Tibial artery (tissue), 4 donors: ENCODE measurements around the gene SECISBP2.

ENCODE experiments used
- DNase-seq, 2 donors: peaks; one replicate each; pipeline ENCODE4 v3.0.0-alpha.2; 2019
- H3K27ac ChIP-seq, 2 donors: fragments of 200-600 bp; sonication (generic) in 1 of 2; 1 replicate in 1 of 2; 2 replicates in 1 of 2; pipeline ENCODE4 v1.5.1; 2018 to 2019; ENCODE audit warnings: mild to moderate bottlenecking in 1 of 2
- H3K27me3 ChIP-seq, 2 donors: fragments of 200-600 bp; sonication (generic) in 1 of 2; one replicate each; pipeline versions ENCODE4 v1.5.1 to v1.6.0; 2016 to 2019
- H3K36me3 ChIP-seq, 3 donors: fragments of 200-600 bp; sonication (generic) in 2 of 3; one replicate each; pipeline ENCODE4 v1.5.1; 2016 to 2019; ENCODE audit warnings: mild to moderate bottlenecking in 2 of 3
- H3K4me1 ChIP-seq, 4 donors: fragments of 200-600 bp; sonication (generic) in 2 of 4; 1 replicate in 3 of 4; 2 replicates in 1 of 4; pipeline ENCODE4 v1.5.1; 2016 to 2019
- H3K4me3 ChIP-seq, 2 donors: fragments of 200-600 bp; sonication (generic) in 1 of 2; 1 replicate in 1 of 2; 2 replicates in 1 of 2; pipeline ENCODE4 v1.5.1; 2018 to 2019; ENCODE audit warnings: mild to moderate bottlenecking in 2 of 2
- H3K9me3 ChIP-seq, 3 donors: fragments of 200-600 bp; sonication (generic) in 1 of 3; one replicate each; pipeline ENCODE4 v1.5.1; 2016 to 2019
- intact Hi-C: fragments of 100-400 bp; cut with DNase I; formaldehyde crosslinking; loops from one replicate; pipeline ENCODE4 v1.15.0; 2023; ENCODE audit warnings: low total_unique reads
- TF ChIP-seq, protein P1 (sequence below), 2 experiments: fragments of 200-600 bp in 1 of 2; fragments of 450-650 bp in 1 of 2; IDR thresholded peaks; one replicate each; pipeline ENCODE4 v1.5.1; 2017 to 2019; ENCODE audit warnings: antibody characterized with exemption in 2 of 2, mild to moderate bottlenecking in 1 of 2, moderate library complexity in 1 of 2

The SECISBP2 gene

DNA sequence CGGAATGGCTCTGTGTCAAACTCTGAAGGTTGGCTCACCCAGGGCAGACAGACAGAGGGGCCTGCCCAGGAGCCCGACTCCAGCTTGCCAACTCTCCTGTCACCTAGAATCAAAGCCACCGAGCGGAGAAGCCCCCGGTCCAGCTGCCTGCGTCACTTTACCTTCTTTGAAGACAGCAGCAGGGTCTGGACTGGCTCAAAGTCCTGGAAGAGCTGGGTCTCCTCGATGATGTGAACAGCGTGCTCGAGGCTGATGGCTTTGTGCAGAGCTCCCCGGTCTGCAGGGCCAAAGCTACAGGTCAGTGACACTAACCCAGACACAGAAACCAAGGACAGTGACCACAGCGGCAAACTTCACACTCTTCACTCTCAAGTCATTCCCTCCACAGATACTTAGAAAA lies 67.9 kb downstream of the SECISBP2 start:
- Histone ChIP-seq H3K36me3 (peaks cover 0 to 91% (median 0%) of the 10 kb centered on the region in 3 donors), H3K27me3 (no peaks in the 10 kb centered on the region), H3K9me3 (no peaks in the 10 kb centered on the region), H3K4me1 (peaks cover 0 to 3% (median 0%) of the 10 kb centered on the region in 4 donors), H3K4me3 (no peak overlapping the region), H3K27ac (no peak overlapping the region)
- DNase-seq, result no peak
- TF ChIP-seq, protein P1, sequence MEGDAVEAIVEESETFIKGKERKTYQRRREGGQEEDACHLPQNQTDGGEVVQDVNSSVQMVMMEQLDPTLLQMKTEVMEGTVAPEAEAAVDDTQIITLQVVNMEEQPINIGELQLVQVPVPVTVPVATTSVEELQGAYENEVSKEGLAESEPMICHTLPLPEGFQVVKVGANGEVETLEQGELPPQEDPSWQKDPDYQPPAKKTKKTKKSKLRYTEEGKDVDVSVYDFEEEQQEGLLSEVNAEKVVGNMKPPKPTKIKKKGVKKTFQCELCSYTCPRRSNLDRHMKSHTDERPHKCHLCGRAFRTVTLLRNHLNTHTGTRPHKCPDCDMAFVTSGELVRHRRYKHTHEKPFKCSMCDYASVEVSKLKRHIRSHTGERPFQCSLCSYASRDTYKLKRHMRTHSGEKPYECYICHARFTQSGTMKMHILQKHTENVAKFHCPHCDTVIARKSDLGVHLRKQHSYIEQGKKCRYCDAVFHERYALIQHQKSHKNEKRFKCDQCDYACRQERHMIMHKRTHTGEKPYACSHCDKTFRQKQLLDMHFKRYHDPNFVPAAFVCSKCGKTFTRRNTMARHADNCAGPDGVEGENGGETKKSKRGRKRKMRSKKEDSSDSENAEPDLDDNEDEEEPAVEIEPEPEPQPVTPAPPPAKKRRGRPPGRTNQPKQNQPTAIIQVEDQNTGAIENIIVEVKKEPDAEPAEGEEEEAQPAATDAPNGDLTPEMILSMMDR (IDR thresholded peaks at IDR 0.05), result no peak
- intact Hi-C loops, result no loop called here

DNA sequence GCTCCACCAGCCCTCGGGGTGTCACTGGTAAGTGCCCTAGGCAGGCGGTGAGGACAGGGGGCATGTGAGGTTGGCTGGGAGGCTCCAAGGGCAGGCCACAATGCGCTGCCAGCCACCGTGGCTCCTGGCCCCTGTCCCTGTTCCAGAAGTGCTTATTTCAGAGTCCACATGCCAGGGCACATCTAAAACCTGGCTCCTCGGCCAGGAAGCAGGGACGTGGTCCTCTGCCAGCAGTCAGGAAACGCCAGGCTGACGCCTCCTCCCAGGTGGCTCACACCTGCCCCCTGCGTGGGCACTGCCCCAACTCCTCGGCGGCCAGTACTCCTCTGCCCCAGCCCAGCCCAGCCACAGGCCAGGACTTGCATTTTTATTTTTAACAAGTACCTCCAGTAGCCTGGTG lies 68.5 kb downstream of the SECISBP2 start:
- DNase-seq, result no peak
- Histone ChIP-seq H3K9me3 (no peaks in the 10 kb centered on the region), H3K36me3 (peaks cover 0 to 93% (median 0%) of the 10 kb centered on the region in 3 donors), H3K27me3 (no peaks in the 10 kb centered on the region), H3K4me3 (no peak overlapping the region), H3K27ac (no peak overlapping the region), H3K4me1 (peaks cover 0 to 3% (median 0%) of the 10 kb centered on the region in 4 donors)
- TF ChIP-seq, protein P1 (IDR thresholded peaks at IDR 0.05), result no peak
- intact Hi-C loops, result no loop called here

DNA sequence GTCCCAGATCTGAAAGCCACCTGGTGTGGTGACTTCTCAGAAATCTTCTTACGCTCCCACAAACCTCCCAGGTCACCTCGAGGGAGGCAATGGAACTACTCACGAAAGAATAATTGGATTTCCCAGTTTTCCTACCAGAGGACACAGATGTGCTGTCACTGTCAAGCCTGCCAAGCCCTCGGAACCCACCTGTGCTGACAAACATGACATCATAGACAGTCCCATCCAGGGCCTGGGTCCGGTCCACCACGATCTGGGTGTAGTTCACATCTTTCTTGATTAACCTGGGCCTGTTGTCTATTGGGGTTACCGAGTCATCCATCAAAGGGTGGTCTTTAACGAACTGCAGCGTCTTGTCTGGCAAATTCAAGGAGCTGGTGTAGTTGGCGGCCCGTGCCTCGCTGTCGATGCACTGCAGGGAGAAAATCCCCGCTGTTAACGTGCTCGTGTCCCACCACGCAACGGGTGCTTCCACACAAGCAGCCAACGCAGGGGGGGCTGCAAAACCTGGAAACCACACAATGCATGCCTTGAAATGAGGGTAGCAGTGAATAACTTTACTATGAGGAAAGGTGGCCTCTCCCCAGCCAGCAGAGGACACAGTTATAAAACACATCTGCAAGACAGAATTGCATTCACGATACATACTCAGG lies 69.0 kb downstream of the SECISBP2 start:
- H3K4me1 ChIP-seq, result peaks cover 0 to 3% (median 0%) of the 10 kb centered on the region in 4 donors
- H3K4me3 ChIP-seq, result no peak overlapping the region
- peaks cover 0 to 93% (median 0%) of the 10 kb centered on the region in 3 donors for H3K36me3 ChIP-seq
- DNase-seq, result no peak
- H3K27me3 ChIP-seq, result no peaks in the 10 kb centered on the region
- no peak overlapping the region for H3K27ac ChIP-seq
- no peaks in the 10 kb centered on the region for H3K9me3 ChIP-seq
- TF ChIP-seq, protein P1 (IDR thresholded peaks at IDR 0.05), result no peak
- intact Hi-C loops, result no loop called here

DNA sequence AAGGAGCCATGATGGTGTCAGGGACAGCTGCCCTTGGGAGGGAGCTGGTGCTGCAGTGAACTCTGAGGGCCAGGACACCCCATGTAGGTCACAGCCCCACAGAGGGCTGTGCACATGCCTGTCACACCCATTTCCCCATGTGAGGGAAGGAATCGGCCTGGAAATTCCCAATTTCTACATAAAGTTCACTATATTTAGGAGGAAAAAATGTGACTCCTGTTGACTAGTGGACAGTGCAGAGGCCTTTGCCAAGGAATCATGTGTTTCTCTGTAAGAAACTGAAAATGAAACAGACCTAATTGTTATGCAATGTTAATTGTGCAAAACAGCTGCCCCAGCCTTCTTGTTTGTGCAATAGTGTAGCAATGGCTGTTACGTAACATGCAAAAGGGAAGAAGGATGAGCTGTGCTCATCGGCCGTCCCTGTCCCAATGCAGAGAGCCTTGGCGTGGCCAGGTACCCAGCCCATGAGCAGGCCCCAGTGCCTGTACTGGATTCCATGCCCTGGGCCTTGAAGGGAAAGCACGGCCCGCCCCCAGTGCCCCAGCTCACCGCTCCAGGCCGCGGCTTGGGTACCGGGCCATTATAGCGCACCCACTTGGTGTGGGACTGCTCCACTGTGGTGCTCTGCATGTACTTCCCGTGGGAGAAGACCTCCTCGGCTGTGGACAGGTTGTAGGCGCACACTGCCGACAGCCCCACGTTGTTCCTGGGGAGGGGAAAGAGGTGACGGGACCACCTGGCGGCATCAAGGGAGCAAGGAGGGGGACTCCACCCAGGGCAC lies 70.0 kb downstream of the SECISBP2 start:
- peaks cover 0 to 94% (median 0%) of the 10 kb centered on the region in 3 donors for H3K36me3 ChIP-seq
- peak; percentile 70 to 76 for DNase-seq
- H3K27me3 ChIP-seq, result no peaks in the 10 kb centered on the region
- peaks cover 0 to 3% (median 0%) of the 10 kb centered on the region in 4 donors for H3K4me1 ChIP-seq
- TF ChIP-seq, protein P1 (IDR thresholded peaks at IDR 0.05), result no peak
- H3K27ac ChIP-seq, result no peak overlapping the region
- intact Hi-C loops, result no loop called here
- no peak overlapping the region for H3K4me3 ChIP-seq
- no peaks in the 10 kb centered on the region for H3K9me3 ChIP-seq

DNA sequence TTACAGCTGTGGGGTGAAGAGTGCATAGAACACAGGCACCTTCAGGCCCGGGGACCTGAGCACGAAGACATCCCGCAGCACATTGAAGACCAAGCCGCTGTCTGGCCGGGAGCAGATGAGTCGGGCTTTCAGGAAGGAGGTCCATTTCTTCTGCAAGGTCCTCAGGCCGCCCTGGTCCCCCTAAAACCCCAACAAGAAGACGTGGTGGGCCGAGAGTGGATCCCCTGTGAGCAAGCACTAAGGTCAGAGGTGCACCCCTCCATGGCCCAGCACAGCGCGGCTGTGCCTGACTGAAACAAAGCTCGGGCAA lies 70.5 kb downstream of the SECISBP2 start:
- TF ChIP-seq, protein P1 (IDR thresholded peaks at IDR 0.05), result no peak
- peaks cover 0 to 93% (median 0%) of the 10 kb centered on the region in 3 donors for H3K36me3 ChIP-seq

More for the DNA sequence above, 70.5 kb downstream of the SECISBP2 start:
- peaks cover 0 to 3% (median 0%) of the 10 kb centered on the region in 4 donors for H3K4me1 ChIP-seq
- no peaks in the 10 kb centered on the region for H3K27me3 ChIP-seq
- no peaks in the 10 kb centered on the region for H3K9me3 ChIP-seq
- DNase-seq, result no peak
- H3K4me3 ChIP-seq, result no peak overlapping the region
- intact Hi-C loops, result no loop called here
- no peak overlapping the region for H3K27ac ChIP-seq
